Raji (cell line): ENCODE data around the gene NEB.

ENCODE experiments used
- POLR2A ChIP-seq: IDR thresholded peaks from 2 replicates; pipeline ENCODE4 v1.6.1; 2011; ENCODE audit warnings: low read depth, low read length, control low read depth; ENCODE audit not compliant: insufficient read depth

The NEB gene

DNA sequence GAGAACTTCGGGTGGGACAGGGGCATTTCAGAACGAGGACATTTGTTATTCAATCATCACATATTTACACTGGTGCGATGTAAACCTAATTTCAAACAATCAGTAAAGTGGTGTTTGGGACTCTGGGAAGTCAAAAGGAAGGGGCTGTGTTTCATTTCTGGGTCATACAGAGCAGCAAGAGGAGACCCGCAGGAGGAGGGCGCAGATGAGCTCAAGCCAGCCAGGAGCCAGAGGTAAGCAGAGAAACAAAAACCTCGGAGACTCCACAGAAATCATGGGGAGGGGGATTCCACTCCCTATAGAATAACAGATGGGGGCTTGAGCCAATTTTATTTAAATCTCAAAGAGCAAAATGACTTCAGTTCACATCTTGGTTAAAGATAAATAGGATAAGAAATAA lies 55.4 kb downstream of the NEB start:
- TF ChIP-seq POLR2A, result no peak

DNA sequence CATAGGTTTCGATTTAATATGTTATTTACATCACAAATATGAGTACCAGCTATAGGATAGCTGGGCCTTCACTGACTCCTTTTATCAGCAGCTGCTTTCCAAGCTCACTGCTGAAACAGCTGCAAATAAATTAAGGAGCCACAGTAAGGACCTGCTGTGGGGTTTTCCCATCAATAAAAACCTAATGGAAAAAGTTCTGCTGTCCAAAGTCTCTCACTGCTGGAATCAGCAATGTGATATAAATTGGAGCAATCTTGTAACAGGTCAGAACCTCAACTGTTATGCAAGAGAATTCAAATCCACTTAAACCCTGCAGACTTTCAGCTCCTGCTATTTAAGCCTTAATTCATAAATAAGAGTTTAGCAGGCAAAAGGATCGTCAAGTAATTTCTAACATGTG lies 61.3 kb downstream of the NEB start:
- no peak for TF ChIP-seq POLR2A

DNA sequence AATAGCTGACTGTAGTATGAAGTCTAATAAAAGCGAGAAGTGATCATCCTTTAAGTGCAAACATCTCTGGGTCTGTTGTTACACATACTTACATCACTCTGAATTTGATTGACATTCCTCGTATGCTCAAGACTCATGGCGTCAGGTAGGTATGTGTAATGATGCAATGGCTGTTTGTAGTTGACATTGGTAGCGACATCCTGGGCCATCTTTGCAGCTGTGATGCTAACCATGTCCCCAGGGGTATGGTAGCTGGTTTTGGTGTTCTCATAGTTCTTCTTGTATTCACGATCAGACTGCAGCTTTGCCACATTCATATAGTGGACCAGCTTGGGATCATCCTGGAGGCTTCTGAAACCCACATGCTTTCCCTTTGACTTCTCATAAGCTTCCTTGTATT lies 62.0 kb downstream of the NEB start:
- TF ChIP-seq POLR2A, result no peak

DNA sequence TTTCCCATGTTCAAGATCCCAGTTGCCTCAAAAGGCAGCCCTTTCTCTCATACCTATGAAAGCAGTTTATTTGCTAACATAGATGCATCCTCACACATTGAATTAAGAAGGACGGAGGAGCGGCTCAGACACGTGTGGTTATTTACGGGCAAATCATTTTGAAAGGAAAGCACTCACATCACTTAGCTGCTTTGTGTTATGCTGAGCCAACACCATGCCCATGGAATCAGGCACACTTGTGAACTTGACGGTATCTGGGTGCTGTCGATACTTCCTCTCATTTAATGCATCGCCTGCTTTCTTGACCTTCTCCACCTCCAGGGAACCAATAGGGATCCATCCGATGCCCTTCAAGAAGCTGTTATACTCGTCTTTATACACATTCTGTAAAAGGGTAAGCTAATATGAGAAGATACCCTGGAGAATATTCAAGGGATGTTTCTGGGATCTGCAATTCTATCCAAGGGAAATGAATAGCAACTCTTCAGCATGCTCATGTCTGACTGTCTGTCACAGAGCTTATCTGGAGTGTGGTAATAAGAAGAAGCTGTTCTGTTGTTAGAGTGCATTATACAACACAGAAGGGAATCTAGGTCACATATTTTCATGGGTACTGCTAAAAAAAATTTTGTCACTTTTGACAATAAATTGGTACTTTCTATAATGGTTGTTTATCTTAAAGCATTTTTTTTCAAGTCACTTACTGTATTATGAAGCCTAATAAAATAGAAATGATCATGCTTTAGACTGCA lies 63.3 kb downstream of the NEB start:
- no peak for TF ChIP-seq POLR2A

DNA sequence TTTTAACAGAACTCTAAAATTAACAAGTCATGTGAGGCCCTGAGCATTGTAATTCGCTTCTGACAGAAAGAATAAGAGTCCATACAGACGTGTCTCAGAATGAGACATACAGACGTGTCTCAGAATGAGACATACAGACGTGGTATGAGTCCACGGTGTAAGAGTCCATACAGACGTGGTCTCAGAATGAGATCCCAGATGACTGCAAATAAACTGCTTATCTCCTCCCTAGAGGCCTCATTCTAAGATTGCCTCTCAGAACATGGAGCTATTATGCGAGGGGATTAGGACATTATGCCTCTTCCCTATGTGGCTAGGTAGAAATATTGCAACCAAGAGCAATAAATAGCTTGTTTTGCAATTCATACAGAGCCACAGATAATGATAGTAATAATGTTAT lies 63.9 kb downstream of the NEB start:
- TF ChIP-seq POLR2A, result no peak

DNA sequence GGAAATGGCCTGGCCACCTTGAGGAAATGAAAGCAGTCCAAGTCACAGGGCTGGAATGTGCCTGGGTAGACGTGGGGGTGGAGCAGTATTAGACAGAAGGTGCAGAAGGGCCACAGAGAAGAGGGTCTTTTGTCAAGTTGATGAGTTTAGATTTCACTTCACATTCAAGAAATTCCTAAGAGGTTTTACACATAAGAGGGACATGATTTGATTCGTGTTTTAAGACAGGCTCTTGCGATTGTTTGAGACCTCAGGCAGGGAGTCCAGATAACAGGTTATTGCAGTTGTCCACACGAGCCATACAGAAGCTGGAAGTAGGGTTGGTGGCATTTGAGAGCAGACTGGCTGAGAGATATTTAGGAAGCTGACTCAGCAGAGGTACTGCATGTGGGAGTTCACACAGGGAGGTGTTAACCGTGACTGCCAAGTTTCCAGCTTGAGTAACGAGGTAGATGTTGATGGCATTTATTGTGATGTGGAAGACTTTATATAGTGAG lies 64.6 kb downstream of the NEB start:
- TF ChIP-seq POLR2A, result no peak

DNA sequence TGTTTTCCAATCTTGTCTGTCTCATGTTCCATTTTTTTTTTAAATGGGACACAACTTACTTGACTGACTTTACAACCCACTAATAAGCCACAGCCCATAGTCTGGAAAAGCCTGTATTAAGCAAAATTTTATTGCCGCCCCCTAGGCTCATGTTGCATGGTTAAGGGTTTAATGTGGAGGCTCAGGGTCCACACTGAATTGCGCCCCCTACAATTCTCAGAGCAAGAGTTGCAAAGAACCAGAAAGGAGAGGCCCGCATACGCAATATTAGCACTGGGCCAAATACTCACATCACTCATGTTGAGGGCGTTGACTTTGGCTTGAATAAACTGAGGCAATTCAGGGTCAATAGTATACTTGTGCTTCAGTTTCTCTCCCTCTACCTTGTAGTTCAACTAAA lies 65.5 kb downstream of the NEB start:
- TF ChIP-seq POLR2A, result no peak

DNA sequence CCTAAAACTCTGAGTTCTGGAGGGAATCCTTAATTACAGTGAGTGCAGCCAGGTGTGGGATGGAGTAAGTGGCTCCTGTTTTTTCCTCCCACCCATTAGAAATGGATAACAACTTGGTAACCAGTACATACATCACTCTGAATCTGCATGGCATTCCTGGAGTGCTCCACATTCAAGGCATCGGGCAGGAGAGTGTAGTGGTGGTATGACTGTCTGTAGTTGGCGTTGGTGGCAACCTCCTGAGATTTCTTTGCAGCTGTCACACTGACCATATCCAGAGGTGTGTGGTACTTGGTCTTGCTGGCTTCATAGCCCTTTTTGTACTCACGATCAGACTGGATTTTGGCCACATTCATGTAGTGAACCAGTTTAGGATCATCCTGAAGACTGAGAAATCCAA lies 68.3 kb downstream of the NEB start:
- no peak for TF ChIP-seq POLR2A

DNA sequence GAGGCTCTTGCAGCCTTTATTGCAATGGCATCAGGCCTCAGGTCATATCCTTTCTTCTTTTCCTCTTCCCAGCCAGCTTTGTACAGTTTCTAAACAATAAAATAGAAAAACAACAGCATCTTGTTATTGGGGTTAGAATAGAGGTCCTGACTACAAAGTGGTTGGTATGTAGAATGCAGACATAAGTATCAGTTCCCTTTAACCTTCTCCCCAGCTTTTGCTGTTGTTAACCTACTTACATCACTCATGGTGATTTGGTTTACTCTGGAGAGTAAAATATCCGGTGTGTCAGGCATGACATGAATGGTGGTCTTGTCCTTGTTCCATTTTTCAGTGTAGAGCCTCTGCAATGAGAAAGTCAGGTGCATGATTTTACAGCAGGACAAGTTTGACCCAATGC lies 69.8 kb downstream of the NEB start:
- no peak for TF ChIP-seq POLR2A

DNA sequence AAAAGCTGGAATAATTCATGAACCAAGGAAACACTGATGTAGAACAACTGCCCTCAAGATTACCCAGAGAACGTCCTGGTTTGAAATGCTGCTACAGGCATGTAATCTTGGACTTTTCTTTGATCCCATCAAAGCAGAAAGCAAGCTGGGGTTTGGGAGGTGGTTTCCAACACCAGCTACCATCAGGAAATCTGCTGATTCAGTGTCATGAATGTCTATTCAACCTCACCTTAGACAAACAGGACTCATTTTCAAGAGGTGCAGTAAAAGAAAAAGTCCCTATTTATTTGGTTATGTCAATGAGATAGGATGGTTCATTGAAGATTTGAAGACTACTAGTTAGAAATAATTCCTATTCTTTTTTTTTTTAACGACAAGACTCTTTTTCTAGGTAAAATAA lies 72.7 kb downstream of the NEB start:
- no peak for TF ChIP-seq POLR2A

DNA sequence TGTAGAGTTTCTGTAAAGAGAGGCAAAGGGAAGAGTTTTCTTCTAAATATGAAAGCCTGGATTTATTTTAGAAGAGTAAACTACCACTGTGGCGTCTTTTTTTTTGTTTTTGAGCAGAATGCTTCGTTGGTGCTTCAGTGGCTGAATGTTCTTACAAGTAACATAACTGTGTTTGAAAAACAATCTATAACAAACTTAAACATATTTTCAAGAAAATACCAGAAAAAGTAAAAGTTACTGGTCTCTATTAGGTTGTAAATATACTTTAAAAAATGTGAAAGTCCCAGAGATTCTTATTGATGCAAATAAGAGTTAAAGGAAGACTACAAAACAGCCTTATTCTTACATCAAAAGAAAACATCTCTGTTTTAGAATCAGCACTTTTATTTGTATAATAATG lies 76.2 kb downstream of the NEB start:
- no peak for TF ChIP-seq POLR2A

DNA sequence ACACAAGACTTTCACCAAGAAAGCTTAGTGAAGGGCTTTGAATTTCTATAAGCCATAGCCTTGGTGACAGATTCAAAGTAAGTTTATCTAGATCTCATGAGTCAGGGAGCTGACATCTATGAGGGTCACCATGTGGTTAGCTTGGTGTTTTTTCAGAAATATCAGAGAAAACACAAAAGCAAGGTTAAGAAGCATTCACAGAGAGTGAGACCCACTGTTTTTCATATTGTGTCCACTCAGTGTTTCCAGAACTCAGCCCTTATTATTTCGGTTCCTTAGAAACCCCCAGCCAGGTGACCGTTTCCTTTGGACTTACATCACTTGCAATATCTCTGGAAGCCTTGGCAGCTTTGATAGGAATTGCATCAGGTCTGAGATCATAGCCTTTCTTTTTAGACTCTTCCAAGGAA lies 76.6 kb downstream of the NEB start:
- TF ChIP-seq POLR2A, result no peak

DNA sequence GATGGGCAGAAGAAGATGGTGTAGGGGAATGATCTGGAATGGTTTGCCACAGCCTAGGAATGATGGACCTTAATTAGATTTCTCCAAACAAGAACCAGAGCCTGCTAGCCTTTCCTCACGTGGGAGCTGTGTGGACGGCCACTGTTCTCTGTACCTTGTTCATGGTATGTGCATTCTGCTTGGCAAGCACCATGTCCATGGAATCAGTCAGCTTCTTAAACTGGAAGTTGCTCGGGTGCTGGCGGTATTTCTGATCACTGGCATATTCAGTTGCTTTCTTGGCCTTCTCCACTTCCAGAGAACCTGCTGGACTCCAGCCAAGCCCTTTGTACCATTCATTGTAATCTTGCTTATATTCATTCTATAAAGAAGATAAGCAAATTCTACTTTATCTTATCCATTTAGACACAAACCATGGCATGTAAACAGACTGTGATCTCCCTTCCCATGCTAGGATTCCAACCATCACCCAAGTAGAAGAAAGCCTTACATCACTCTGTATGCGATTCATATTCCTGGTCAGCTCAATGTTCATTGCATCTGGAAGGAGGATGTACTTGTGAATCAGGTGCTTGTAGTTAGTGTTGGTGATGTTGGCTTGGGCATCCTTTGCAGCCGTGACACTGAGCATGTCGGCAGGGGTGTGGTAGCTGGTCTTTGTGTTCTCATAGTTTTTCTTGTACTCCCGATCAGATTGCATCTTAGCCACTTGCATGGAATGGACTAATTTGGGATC lies 78.4 kb downstream of the NEB start:
- TF ChIP-seq POLR2A, result no peak

DNA sequence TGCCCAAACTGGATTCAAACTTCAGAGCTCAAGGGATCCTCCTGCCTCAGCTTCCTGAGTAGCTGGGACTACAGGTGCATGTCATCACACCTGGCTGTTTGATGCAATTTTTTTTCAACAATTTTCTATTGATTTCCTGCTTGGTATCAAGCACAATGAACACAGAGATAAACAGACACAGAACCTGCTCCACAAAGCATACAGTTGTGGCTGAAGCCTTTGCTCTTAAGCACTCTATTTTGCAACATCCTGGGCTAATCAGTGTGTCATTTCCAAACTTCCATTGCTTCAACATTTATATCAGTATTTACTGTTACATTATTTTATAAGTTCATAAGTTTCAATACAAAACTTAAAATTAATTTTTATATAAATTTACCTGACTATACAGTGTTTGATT lies 79.4 kb downstream of the NEB start:
- no peak for TF ChIP-seq POLR2A

DNA sequence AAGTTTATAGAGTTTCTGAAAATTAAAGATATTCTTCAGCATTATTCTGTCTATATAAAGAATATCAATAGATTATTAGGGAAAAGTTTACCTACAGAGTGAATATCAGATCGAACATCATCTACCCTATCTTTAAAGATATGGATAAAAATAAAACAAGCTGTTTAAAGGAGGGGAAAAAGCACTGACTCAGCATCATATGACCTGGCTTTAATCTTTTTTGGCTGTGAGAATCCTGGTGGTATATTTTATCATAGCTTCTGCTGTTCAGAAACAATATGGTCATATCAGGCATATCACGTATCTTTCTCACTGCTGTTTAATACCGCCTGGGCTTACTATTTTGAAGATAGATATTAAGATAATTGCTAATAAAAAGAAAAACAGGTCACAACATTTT lies 80.2 kb downstream of the NEB start:
- TF ChIP-seq POLR2A, result no peak

DNA sequence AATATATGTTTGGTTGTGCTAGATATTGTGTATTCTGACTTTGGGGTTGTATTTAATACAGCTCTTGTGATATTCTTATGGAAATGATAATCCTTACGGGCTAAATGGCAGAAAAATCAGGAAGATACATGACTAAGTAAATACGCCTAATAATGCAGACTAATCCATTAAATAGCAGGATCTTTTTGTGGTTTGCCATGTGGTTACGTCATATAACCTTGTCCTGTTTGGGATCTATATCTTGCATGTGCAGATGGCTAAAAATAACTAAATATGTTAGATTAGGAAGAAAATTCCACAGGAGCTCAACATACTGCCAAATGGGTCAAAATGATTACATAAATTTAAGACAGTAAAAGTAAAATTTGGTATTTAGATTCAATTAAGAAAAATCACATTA lies 83.0 kb downstream of the NEB start:
- no peak for TF ChIP-seq POLR2A
